Esophagus squamous epithelium (tissue), 5 donors: ENCODE measurements around the gene KLHDC3. TPM values are rescaled to one million over a fixed set of nuclear protein-coding genes. Genes with fewer than 3 reads are reported as not detected.
A peak's percentile ranks its signal among the peaks of the same experiment; 100 is the strongest.

Experiments
- DNase-seq: peaks from one replicate; lab custom pipeline; 2025; lab: John Stamatoyannopoulos, UW
- H3K27ac ChIP-seq, 4 donors: fragments of 200-600 bp; sonication (generic); one replicate each; pipeline ENCODE4 v1.5.1; 2016 to 2019; ENCODE audit warnings: mild to moderate bottlenecking in 1 of 4
- H3K27me3 ChIP-seq, 4 donors: fragments of 200-600 bp; sonication (generic); 1 replicate in 3 of 4; 2 replicates in 1 of 4; pipeline versions ENCODE4 v1.5.1 to v1.6.0; 2017 to 2021; ENCODE audit warnings: antibody characterized with exemption in 1 of 4
- H3K36me3 ChIP-seq, 3 donors: fragments of 200-600 bp; sonication (generic); one replicate each; pipeline ENCODE4 v1.5.1; 2016 to 2019
- H3K4me1 ChIP-seq, 3 donors: fragments of 200-600 bp; sonication (generic); one replicate each; pipeline ENCODE4 v1.5.1; 2017 to 2019
- H3K4me3 ChIP-seq, 4 donors: fragments of 200-600 bp; sonication (generic); 1 replicate in 3 of 4; 2 replicates in 1 of 4; pipeline ENCODE4 v1.5.1; 2016 to 2019; ENCODE audit warnings: mild to moderate bottlenecking in 2 of 4, moderate library complexity in 1 of 4
- H3K9me3 ChIP-seq, 3 donors: fragments of 200-600 bp; sonication (generic); one replicate each; pipeline ENCODE4 v1.5.1; 2016 to 2019
- CTCF ChIP-seq, 6 experiments: fragments of 450-650 bp in 4 of 6; fragments of 200-600 bp in 2 of 6; sonication (generic) in 2 of 6; IDR thresholded peaks; one replicate each; pipeline ENCODE4 v1.5.1; 2016 to 2019; ENCODE audit warnings: antibody characterized with exemption in 6 of 6, mild to moderate bottlenecking in 4 of 6, moderate library complexity in 4 of 6
- POLR2A ChIP-seq, 4 donors: fragments of 450-650 bp; IDR thresholded peaks; one replicate each; pipeline ENCODE4 v1.6.1; 2017; ENCODE audit warnings: antibody characterized with exemption in 4 of 4, mild to moderate bottlenecking in 4 of 4, moderate library complexity in 3 of 4
- whole genome bisulfite sequencing, 2 donors: methylation state at CpG; one replicate each; pipeline ENCODE4 v1.1.5; 2018; 5-methylcytosine and 5-hydroxymethylcytosine counted together
- intact Hi-C: fragments of 100-400 bp; cut with DNase I; formaldehyde crosslinking; loops from one replicate; pipeline ENCODE4 v1.15.0; 2022
- total RNA-seq, 4 donors: library from RNA; depleted of rRNA; stranded (reverse); fragments of >200 nt; gene quantifications; one replicate each; pipeline ENCODE4 v1.1.0, GENCODE V29; 2016
- donor health status: DM: yes; HTN: yes; CAD: no.

The KLHDC3 gene
- total RNA-seq, 4 donors from 2014 or later, result 35.7 to 62.9 (median 48.5) TPM

GRCh38 chr6:43060034-43060754, 46.1 kb downstream of the KLHDC3 start:
- no peak for DNase-seq
- Histone ChIP-seq H3K4me3 (peak overlapping the region; percentile 83 to 97 (median 90)), H3K4me1 (peaks cover 12 to 37% (median 19%) of the 10 kb centered on the region in 3 donors), H3K36me3 (peaks cover 0 to 63% (median 4%) of the 10 kb centered on the region in 3 donors), H3K27ac (peak overlapping the region; percentile 89 to 97 (median 94)), H3K9me3 (no peaks in the 10 kb centered on the region), H3K27me3 (no peaks in the 10 kb centered on the region)
- intact Hi-C loops, result loop anchor here (10.0 kb wide), 1 partner anchor 95 kb away; the partner anchor contains the start of gene GNMT
- TF ChIP-seq CTCF (IDR thresholded peaks at IDR 0.05) (no peak), POLR2A (IDR thresholded peaks at IDR 0.05) (no peak)
- WGBS, 2 donors, result 5 to 17% methylated on average over 7 to 13 of the region's 15 CpGs

GRCh38 chr6:43060755-43061633, 46.9 kb downstream of the KLHDC3 start:
- Histone ChIP-seq H3K36me3 (peaks cover 0 to 63% (median under 1%) of the 10 kb centered on the region in 3 donors), H3K27ac (peak overlapping the region in 2 of 4 donors; percentile 95 to 97), H3K27me3 (no peaks in the 10 kb centered on the region), H3K9me3 (no peaks in the 10 kb centered on the region), H3K4me3 (peak overlapping the region in 2 of 4 donors; percentile 87 to 97), H3K4me1 (peaks cover 12 to 37% (median 19%) of the 10 kb centered on the region in 3 donors)
- intact Hi-C loops, result loop anchor here (10.0 kb wide), 1 partner anchor 96 kb away; the partner anchor contains the start of gene GNMT
- 79 to 84% methylated on average over 6 to 7 of the region's 12 CpGs for WGBS, 2 donors
- TF ChIP-seq POLR2A (IDR thresholded peaks at IDR 0.05), result no peak
- TF ChIP-seq CTCF (IDR thresholded peaks at IDR 0.05), result no peak
- DNase-seq, result no peak

- TF ChIP-seq POLR2A (IDR thresholded peaks at IDR 0.05), result no peak
- TF ChIP-seq CTCF (IDR thresholded peaks at IDR 0.05), result no peak
- no peak for DNase-seq
- Histone ChIP-seq H3K4me1 (peaks cover 12 to 37% (median 19%) of the 10 kb centered on the region in 3 donors), H3K9me3 (no peaks in the 10 kb centered on the region), H3K27me3 (no peaks in the 10 kb centered on the region), H3K4me3 (no peak overlapping the region), H3K27ac (no peak overlapping the region), H3K36me3 (peaks cover 0 to 63% (median 0%) of the 10 kb centered on the region in 3 donors)
- 63 to 69% methylated on average over 2 of the region's 2 CpGs for WGBS, 2 donors
- intact Hi-C loops, result loop anchor here (10.0 kb wide), 1 partner anchor 97 kb away; the partner anchor contains the start of gene GNMT
These were observed 47.8 kb downstream of the KLHDC3 start for GRCh38 chr6:43061861-43062260.

- intact Hi-C loops, result loop anchor here (10.0 kb wide), 1 partner anchor 98 kb away; the partner anchor contains the start of gene GNMT
- no peaks in the 10 kb centered on the region for H3K9me3 ChIP-seq
- H3K36me3 ChIP-seq, result peaks cover 0 to 60% (median 0%) of the 10 kb centered on the region in 3 donors
- no peak for DNase-seq
- no peaks in the 10 kb centered on the region for H3K27me3 ChIP-seq
- no peak overlapping the region for H3K4me3 ChIP-seq
- TF ChIP-seq POLR2A (IDR thresholded peaks at IDR 0.05) (no peak), CTCF (IDR thresholded peaks at IDR 0.05) (no peak)
- no peak overlapping the region for H3K27ac ChIP-seq
- 89 to 94% methylated on average over 7 to 12 of the region's 12 CpGs for WGBS, 2 donors
- peaks cover 12 to 30% (median 19%) of the 10 kb centered on the region in 3 donors for H3K4me1 ChIP-seq
These were observed 48.8 kb downstream of the KLHDC3 start for GRCh38 chr6:43062818-43063217.
